ENCODE data around the gene MRPS16. TPM values are rescaled to one million over a fixed set of nuclear protein-coding genes. Genes with fewer than 3 reads are reported as not detected.

Gene MRPS16
- total and polyA plus RNA-seq, 2 donors (not counting 1 experiment from before 2014, with no cell fraction given) = 59.4 to 62.3 TPM

DNA sequence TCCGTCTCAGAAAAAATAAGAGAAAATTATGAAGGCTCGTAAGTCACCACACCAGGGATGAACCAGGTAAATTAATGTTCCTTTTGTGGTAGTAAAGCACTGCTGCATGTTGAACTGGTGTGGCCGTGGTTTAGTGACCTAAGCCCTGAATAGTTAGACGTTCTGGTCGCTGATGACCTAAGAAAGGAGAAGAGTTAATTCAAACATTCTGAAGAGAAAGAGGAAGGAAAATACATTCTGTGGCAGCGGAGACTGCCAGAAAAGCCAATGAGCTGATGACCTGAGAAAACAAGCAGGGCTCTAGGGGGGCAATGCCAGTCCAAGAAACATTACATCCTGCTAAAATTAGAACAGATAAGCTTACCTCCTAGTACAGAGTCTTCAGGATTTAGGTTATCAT lies 22.9 kb downstream of the MRPS16 start:
- no peak for TF ChIP-seq EZH2 (IDR thresholded peaks at IDR 0.05; ENCODE audit: low read length, missing control alignments)
- TF ChIP-seq, protein P1, sequence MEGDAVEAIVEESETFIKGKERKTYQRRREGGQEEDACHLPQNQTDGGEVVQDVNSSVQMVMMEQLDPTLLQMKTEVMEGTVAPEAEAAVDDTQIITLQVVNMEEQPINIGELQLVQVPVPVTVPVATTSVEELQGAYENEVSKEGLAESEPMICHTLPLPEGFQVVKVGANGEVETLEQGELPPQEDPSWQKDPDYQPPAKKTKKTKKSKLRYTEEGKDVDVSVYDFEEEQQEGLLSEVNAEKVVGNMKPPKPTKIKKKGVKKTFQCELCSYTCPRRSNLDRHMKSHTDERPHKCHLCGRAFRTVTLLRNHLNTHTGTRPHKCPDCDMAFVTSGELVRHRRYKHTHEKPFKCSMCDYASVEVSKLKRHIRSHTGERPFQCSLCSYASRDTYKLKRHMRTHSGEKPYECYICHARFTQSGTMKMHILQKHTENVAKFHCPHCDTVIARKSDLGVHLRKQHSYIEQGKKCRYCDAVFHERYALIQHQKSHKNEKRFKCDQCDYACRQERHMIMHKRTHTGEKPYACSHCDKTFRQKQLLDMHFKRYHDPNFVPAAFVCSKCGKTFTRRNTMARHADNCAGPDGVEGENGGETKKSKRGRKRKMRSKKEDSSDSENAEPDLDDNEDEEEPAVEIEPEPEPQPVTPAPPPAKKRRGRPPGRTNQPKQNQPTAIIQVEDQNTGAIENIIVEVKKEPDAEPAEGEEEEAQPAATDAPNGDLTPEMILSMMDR (conservative IDR thresholded peaks at IDR 0.05 in 1 of 2, IDR thresholded peaks at IDR 0.05 in 1 of 2; ENCODE audit: low read depth in 1 of 2, low read length in 2 of 2) = no peak
- H3K36me3 ChIP-seq (ENCODE audit: control insufficient read depth, insufficient read depth, low read length) = peaks cover 3% of the 10 kb centered on the region
- H3K4me2 ChIP-seq (ENCODE audit: extremely low read depth, insufficient read depth, low read length) = no peak overlapping the region
- DNase-seq (ENCODE audit: low read depth in 2 of 2) = no peak
- no peak overlapping the region for H3K27ac ChIP-seq (ENCODE audit: insufficient read depth, low read length)
- H3K9ac ChIP-seq (ENCODE audit: insufficient read depth, low read length) = no peak overlapping the region
- H3K27me3 ChIP-seq (ENCODE audit: control insufficient read depth, insufficient read depth, low read length) = no peaks in the 10 kb centered on the region
- no peak overlapping the region for H3K4me3 ChIP-seq (replicated peaks in 1 of 4; ENCODE audit: control extremely low read depth in 1 of 4, insufficient read depth in 1 of 4, low read depth in 3 of 4, low read length in 4 of 4)
- H3K9me3 ChIP-seq (ENCODE audit: control insufficient read depth, insufficient read depth, low read depth, low read length) = no peaks in the 10 kb centered on the region
- H4K20me1 ChIP-seq (ENCODE audit: control insufficient read depth, extremely low read depth, insufficient read depth, low read length) = no peaks in the 10 kb centered on the region
- H3K79me2 ChIP-seq (ENCODE audit: control insufficient read depth, insufficient read depth, low read length) = no peaks in the 10 kb centered on the region
- no peak overlapping the region for H2AFZ ChIP-seq (ENCODE audit: low read length)
- no peaks in the 10 kb centered on the region for H3K4me1 ChIP-seq (ENCODE audit: control insufficient read depth, extremely low read depth, insufficient read depth, low read length)

DNA sequence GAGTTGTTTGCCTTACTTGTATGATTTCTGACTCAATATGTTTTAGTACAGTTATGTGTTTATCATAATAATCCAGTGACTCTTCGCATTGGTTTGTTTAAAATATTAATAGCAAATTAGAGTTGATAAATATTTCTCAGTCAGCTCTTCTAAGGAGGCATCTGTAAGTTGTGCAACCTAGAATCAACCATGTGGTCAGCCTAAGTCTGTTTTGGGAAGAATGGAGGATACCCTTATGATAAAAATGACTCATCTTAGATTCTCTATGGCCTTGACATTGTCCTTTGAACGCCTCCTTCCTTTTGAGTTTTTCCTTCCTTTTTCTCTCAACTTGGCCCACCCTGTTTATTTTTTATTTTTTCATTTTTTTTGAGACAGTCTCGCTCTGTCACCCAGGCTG lies 24.2 kb downstream of the MRPS16 start:
- Histone ChIP-seq H3K4me3 (replicated peaks in 1 of 4; ENCODE audit: control extremely low read depth in 1 of 4, insufficient read depth in 1 of 4, low read depth in 3 of 4, low read length in 4 of 4) (no peak overlapping the region), H3K79me2 (ENCODE audit: control insufficient read depth, insufficient read depth, low read length) (no peaks in the 10 kb centered on the region), H3K36me3 (ENCODE audit: control insufficient read depth, insufficient read depth, low read length) (no peaks in the 10 kb centered on the region), H3K27me3 (ENCODE audit: control insufficient read depth, insufficient read depth, low read length) (no peaks in the 10 kb centered on the region), H4K20me1 (ENCODE audit: control insufficient read depth, extremely low read depth, insufficient read depth, low read length) (no peaks in the 10 kb centered on the region), H2AFZ (ENCODE audit: low read length) (no peak overlapping the region), H3K9ac (ENCODE audit: insufficient read depth, low read length) (no peak overlapping the region), H3K4me1 (ENCODE audit: control insufficient read depth, extremely low read depth, insufficient read depth, low read length) (no peaks in the 10 kb centered on the region), H3K4me2 (ENCODE audit: extremely low read depth, insufficient read depth, low read length) (no peak overlapping the region), H3K9me3 (ENCODE audit: control insufficient read depth, insufficient read depth, low read depth, low read length) (no peaks in the 10 kb centered on the region), H3K27ac (ENCODE audit: insufficient read depth, low read length) (no peak overlapping the region)
- TF ChIP-seq, protein P1 (conservative IDR thresholded peaks at IDR 0.05 in 1 of 2, IDR thresholded peaks at IDR 0.05 in 1 of 2; ENCODE audit: low read depth in 1 of 2, low read length in 2 of 2) = no peak
- no peak for TF ChIP-seq EZH2 (IDR thresholded peaks at IDR 0.05; ENCODE audit: low read length, missing control alignments)
- DNase-seq (ENCODE audit: low read depth in 2 of 2) = peak in 1 of 2 donors; percentile 47

DNA sequence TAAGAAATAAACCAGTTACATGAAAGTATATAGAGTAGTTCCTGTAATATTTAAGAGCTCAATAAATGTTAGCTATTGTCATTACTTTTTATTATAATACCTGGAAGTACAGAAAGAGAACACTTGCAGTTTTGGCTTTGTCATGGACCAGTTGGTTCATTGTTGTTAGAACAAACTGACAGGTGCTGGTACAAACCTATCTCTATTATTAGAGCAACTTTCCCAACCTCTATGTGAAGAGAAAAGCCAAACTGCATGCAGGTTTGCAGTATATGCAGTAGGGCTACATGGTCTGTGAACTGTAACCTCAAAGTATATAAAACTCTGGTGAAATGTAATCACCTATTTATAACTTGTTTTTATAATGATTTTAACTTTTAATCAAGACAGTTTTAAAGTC lies 25.8 kb downstream of the MRPS16 start:
- no peak overlapping the region for H2AFZ ChIP-seq (ENCODE audit: low read length)

More for the DNA sequence above, 25.8 kb downstream of the MRPS16 start:
- no peaks in the 10 kb centered on the region for H3K79me2 ChIP-seq (ENCODE audit: control insufficient read depth, insufficient read depth, low read length)
- no peaks in the 10 kb centered on the region for H3K9me3 ChIP-seq (ENCODE audit: control insufficient read depth, insufficient read depth, low read depth, low read length)
- no peak overlapping the region for H3K9ac ChIP-seq (ENCODE audit: insufficient read depth, low read length)
- H3K4me3 ChIP-seq (replicated peaks in 1 of 4; ENCODE audit: control extremely low read depth in 1 of 4, insufficient read depth in 1 of 4, low read depth in 3 of 4, low read length in 4 of 4) = no peak overlapping the region
- no peaks in the 10 kb centered on the region for H3K27me3 ChIP-seq (ENCODE audit: control insufficient read depth, insufficient read depth, low read length)
- H3K27ac ChIP-seq (ENCODE audit: insufficient read depth, low read length) = no peak overlapping the region
- no peaks in the 10 kb centered on the region for H3K4me1 ChIP-seq (ENCODE audit: control insufficient read depth, extremely low read depth, insufficient read depth, low read length)
- no peak overlapping the region for H3K4me2 ChIP-seq (ENCODE audit: extremely low read depth, insufficient read depth, low read length)
- no peaks in the 10 kb centered on the region for H4K20me1 ChIP-seq (ENCODE audit: control insufficient read depth, extremely low read depth, insufficient read depth, low read length)
- H3K36me3 ChIP-seq (ENCODE audit: control insufficient read depth, insufficient read depth, low read length) = no peaks in the 10 kb centered on the region
- DNase-seq (ENCODE audit: low read depth in 2 of 2) = no peak
- TF ChIP-seq, protein P1 (conservative IDR thresholded peaks at IDR 0.05 in 1 of 2, IDR thresholded peaks at IDR 0.05 in 1 of 2; ENCODE audit: low read depth in 1 of 2, low read length in 2 of 2) = no peak
- TF ChIP-seq EZH2 (IDR thresholded peaks at IDR 0.05; ENCODE audit: low read length, missing control alignments) = no peak

All from fibroblast of lung (primary cell).